GM21423 (cell line): ENCODE results near the gene TIMMDC1.
"Not testable (repeated sequence)": the region's sequence is repeated elsewhere in the genome, so short reads cannot be mapped to it uniquely, and the experiment has no call there.

ENCODE experiments used
- ATAC-seq: cut with Tn5 transposase; IDR thresholded peaks from one replicate; pipeline ENCODE4 v1.9.1; 2021; ENCODE audit warnings: mild to moderate bottlenecking, moderate library complexity; ENCODE audit not compliant: unreplicated experiment

The TIMMDC1 gene

GRCh38 chr3:119553823-119554415 is 55.6 kb downstream of the TIMMDC1 start:
- no peak for ATAC-seq

- no peak for ATAC-seq
These were observed 57.0 kb downstream of the TIMMDC1 start for GRCh38 chr3:119555309-119555735.

- no peak for ATAC-seq
These were observed 57.6 kb downstream of the TIMMDC1 start for GRCh38 chr3:119555929-119556328.

- ATAC-seq, result no peak
These were observed 59.0 kb downstream of the TIMMDC1 start for GRCh38 chr3:119557192-119557876.

- no peak for ATAC-seq
These were observed 59.5 kb downstream of the TIMMDC1 start for GRCh38 chr3:119557877-119558269.

GRCh38 chr3:119558626-119559317 is 60.4 kb downstream of the TIMMDC1 start:
- ATAC-seq, result no peak

GRCh38 chr3:119559441-119559963 is 61.2 kb downstream of the TIMMDC1 start, which contains the start of gene CD80:
Gene CD80, minus strand, starts transcription at chr3:119559614. Its CDS starts 1,886 bp downstream, at chr3:119557728.
- peak; percentile 54 for ATAC-seq

- no peak for ATAC-seq
These were observed 61.8 kb downstream of the TIMMDC1 start for GRCh38 chr3:119560160-119560559.

GRCh38 chr3:119562307-119562961 is 64.1 kb downstream of the TIMMDC1 start:
- ATAC-seq, result peak; percentile 69

- not testable (repeated sequence) for ATAC-seq
These were observed 65.0 kb downstream of the TIMMDC1 start for GRCh38 chr3:119563334-119563733.

- ATAC-seq, result no peak
These were observed 70.8 kb downstream of the TIMMDC1 start for GRCh38 chr3:119569156-119569555.

- peak; percentile 73 for ATAC-seq
These were observed 71.9 kb downstream of the TIMMDC1 start for GRCh38 chr3:119570229-119570628.

- ATAC-seq, result no peak
These were observed 72.9 kb downstream of the TIMMDC1 start for GRCh38 chr3:119571230-119571629.

- ATAC-seq, result no peak
These were observed 73.3 kb downstream of the TIMMDC1 start for GRCh38 chr3:119571688-119572087.
